CD4-positive, alpha-beta T cell (primary cell): ENCODE measurements around the gene HIP1. TPM values are rescaled to one million over a fixed set of nuclear protein-coding genes. Genes with fewer than 3 reads are reported as not detected.

Experiments
- ATAC-seq: fragments of 200-7000 bp; cut with Tn5 transposase; one replicate; pipeline ENCODE4 v1.10.0; 2022; ENCODE audit warnings: mild to moderate bottlenecking; ENCODE audit not compliant: poor library complexity
- CTCF ChIA-PET: fragments of 350-600 bp; sonication (Branson Sonifier 250); formaldehyde crosslinking; loops from one replicate; lab custom pipeline; 2021; ENCODE audit warnings: antibody characterized with exemption, inconsistent platforms; lab: Charles Lee
- POLR2A ChIA-PET: fragments of 350-600 bp; sonication (Branson Sonifier 250); formaldehyde crosslinking; loops from one replicate; lab custom pipeline; 2021; ENCODE audit warnings: antibody characterized with exemption, inconsistent platforms; lab: Charles Lee
- DNase-seq, 14 experiments: peaks; one replicate each; pipeline ENCODE4 v3.0.0-alpha.2; 2013 to 2020; ENCODE audit warnings: mixed read lengths in 2 of 14
- H3K27ac ChIP-seq, 2 donors: one replicate each; pipeline versions ENCODE4 v1.5.1 to v1.7.0; 2013; ENCODE audit warnings: low read length in 2 of 2, low read depth in 1 of 2, mild to moderate bottlenecking in 1 of 2
- H3K27me3 ChIP-seq, 2 experiments: 1 replicate in 1 of 2; 2 replicates in 1 of 2; pipeline versions ENCODE4 v1.6.1 to v1.7.0; 2013; ENCODE audit warnings: low read length in 2 of 2, control low read depth in 1 of 2, mild to moderate bottlenecking in 1 of 2, moderate library complexity in 1 of 2; ENCODE audit not compliant: insufficient read depth in 2 of 2, control insufficient read depth in 1 of 2
- H3K36me3 ChIP-seq: one replicate; pipeline ENCODE4 v1.6.1; 2013; ENCODE audit warnings: low read length, control low read depth; ENCODE audit not compliant: insufficient read depth
- H3K4me1 ChIP-seq: one replicate; pipeline ENCODE4 v1.6.1; 2013; ENCODE audit warnings: low read length, control low read depth; ENCODE audit not compliant: insufficient read depth
- H3K4me3 ChIP-seq: one replicate; pipeline ENCODE4 v1.5.1; 2013; ENCODE audit warnings: mild to moderate bottlenecking, low read length, moderate library complexity
- H3K9me3 ChIP-seq, 2 experiments: 1 replicate in 1 of 2; 2 replicates in 1 of 2; pipeline versions ENCODE4 v1.6.1 to v1.7.0; 2013; ENCODE audit warnings: low read length in 2 of 2, mild to moderate bottlenecking in 2 of 2, control low read depth in 1 of 2, moderate library complexity in 1 of 2; ENCODE audit not compliant: control insufficient read depth in 1 of 2, insufficient read depth in 1 of 2
- H3K27ac Mint-ChIP-seq: one replicate; pipeline ENCODE4 v1.8.0; 2020; ENCODE audit warnings: mixed read lengths
- H3K27me3 Mint-ChIP-seq: one replicate; pipeline ENCODE4 v1.8.0; 2021; ENCODE audit warnings: mixed read lengths
- H3K36me3 Mint-ChIP-seq: one replicate; pipeline ENCODE4 v1.8.0; 2021; ENCODE audit warnings: low read depth, mixed read lengths
- H3K4me1 Mint-ChIP-seq: one replicate; pipeline ENCODE4 v1.8.0; 2021; ENCODE audit warnings: low read depth, mixed read lengths
- H3K4me3 Mint-ChIP-seq: one replicate; pipeline ENCODE4 v1.8.0; 2020; ENCODE audit warnings: mild to moderate bottlenecking, mixed read lengths
- H3K9me3 Mint-ChIP-seq: one replicate; pipeline ENCODE4 v1.8.0; 2020; ENCODE audit warnings: mixed read lengths
- intact Hi-C, 2 experiments: fragments of 100-400 bp; cut with DNase I in 1 of 2; cut with micrococcal nuclease in 1 of 2; formaldehyde crosslinking; loops; one replicate each; pipeline versions ENCODE4 v1.15.1 to v1.9.0; 2023 to 2025; cut with DNase I, micrococcal nuclease
- total RNA-seq, 174 experiments: library from RNA in 2 of 174; stranded (reverse) in 2 of 174; gene quantifications; one replicate each; pipeline ENCODE4 v1.2.3 and lab custom pipeline; 2021 to 2026
- TF ChIP-seq, protein P1 (sequence below): fragments of 200-600 bp; IDR thresholded peaks from one replicate; pipeline ENCODE4 v1.8.0; 2022; ENCODE audit warnings: antibody characterized with exemption, mild to moderate bottlenecking

HIP1 gene
- total RNA-seq, 2 experiments from 2014 or later, result 1.5 to 1.7 TPM

DNA sequence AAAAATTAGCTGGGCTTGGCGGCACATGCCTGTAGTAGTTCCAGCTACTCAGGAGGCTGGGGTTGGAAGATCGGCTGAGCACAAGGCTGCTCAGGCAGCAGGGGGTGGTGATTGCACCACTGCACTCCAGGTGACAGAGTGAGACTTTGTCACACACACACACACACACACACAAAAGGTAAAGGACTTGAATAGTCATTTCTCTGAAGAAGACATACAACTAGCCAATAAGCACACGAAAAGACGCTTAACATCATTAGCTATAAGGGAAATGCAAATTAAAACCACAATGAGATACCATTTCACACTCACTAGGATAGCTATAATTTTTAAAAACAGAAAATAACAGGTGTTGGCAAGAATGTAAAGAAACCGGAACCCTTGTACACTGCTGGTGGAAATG, 48.6 kb downstream of the HIP1 start:
- TF ChIP-seq, protein P1, sequence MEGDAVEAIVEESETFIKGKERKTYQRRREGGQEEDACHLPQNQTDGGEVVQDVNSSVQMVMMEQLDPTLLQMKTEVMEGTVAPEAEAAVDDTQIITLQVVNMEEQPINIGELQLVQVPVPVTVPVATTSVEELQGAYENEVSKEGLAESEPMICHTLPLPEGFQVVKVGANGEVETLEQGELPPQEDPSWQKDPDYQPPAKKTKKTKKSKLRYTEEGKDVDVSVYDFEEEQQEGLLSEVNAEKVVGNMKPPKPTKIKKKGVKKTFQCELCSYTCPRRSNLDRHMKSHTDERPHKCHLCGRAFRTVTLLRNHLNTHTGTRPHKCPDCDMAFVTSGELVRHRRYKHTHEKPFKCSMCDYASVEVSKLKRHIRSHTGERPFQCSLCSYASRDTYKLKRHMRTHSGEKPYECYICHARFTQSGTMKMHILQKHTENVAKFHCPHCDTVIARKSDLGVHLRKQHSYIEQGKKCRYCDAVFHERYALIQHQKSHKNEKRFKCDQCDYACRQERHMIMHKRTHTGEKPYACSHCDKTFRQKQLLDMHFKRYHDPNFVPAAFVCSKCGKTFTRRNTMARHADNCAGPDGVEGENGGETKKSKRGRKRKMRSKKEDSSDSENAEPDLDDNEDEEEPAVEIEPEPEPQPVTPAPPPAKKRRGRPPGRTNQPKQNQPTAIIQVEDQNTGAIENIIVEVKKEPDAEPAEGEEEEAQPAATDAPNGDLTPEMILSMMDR, result no peak

GRCh38 chr7:75689246-75690099, 49.3 kb downstream of the HIP1 start:
- Mint-ChIP-seq H3K27ac (no peak overlapping the region), H3K9me3 (no peaks in the 10 kb centered on the region), H3K27me3 (peaks cover 9% of the 10 kb centered on the region), H3K4me1 (no peaks in the 10 kb centered on the region), H3K4me3 (no peak overlapping the region), H3K36me3 (no peaks in the 10 kb centered on the region)
- Histone ChIP-seq H3K9me3 (no peaks in the 10 kb centered on the region), H3K27ac (no peak overlapping the region), H3K4me1 (peaks cover 3% of the 10 kb centered on the region), H3K27me3 (peaks cover 0 to 5% of the 10 kb centered on the region in 2 experiments), H3K36me3 (no peaks in the 10 kb centered on the region), H3K4me3 (no peak overlapping the region)
- ChIA-PET CTCF (no interaction called here), POLR2A (no interaction called here)
- ATAC-seq (no peak), DNase-seq (no peak)
- TF ChIP-seq, protein P1, result no peak
- intact Hi-C loops, result no loop called here

More for the DNA sequence above, 48.6 kb downstream of the HIP1 start:
- DNase-seq (no peak), ATAC-seq (no peak)
- no peak overlapping the region for H3K27ac ChIP-seq
- no peaks in the 10 kb centered on the region for H3K36me3 Mint-ChIP-seq
- intact Hi-C loops, result no loop called here
- POLR2A ChIA-PET, result no interaction called here
- no peak overlapping the region for H3K4me3 ChIP-seq
- H3K27me3 Mint-ChIP-seq, result peaks cover 9% of the 10 kb centered on the region
- H3K27ac Mint-ChIP-seq, result no peak overlapping the region
- H3K9me3 ChIP-seq, result no peaks in the 10 kb centered on the region
- H3K4me1 Mint-ChIP-seq, result no peaks in the 10 kb centered on the region
- H3K36me3 ChIP-seq, result no peaks in the 10 kb centered on the region
- peaks cover 0 to 5% of the 10 kb centered on the region in 2 experiments for H3K27me3 ChIP-seq
- CTCF ChIA-PET, result no interaction called here
- no peaks in the 10 kb centered on the region for H3K9me3 Mint-ChIP-seq
- H3K4me3 Mint-ChIP-seq, result no peak overlapping the region
- peaks cover 3% of the 10 kb centered on the region for H3K4me1 ChIP-seq

GRCh38 chr7:75688200-75689136, 50.3 kb downstream of the HIP1 start:
- Histone ChIP-seq H3K27me3 (peaks cover 0 to 5% of the 10 kb centered on the region in 2 experiments), H3K4me3 (no peak overlapping the region), H3K36me3 (no peaks in the 10 kb centered on the region), H3K4me1 (peaks cover 3% of the 10 kb centered on the region), H3K9me3 (no peaks in the 10 kb centered on the region), H3K27ac (no peak overlapping the region)
- POLR2A ChIA-PET, result no interaction called here
- Mint-ChIP-seq H3K36me3 (no peaks in the 10 kb centered on the region), H3K27ac (no peak overlapping the region), H3K4me3 (no peak overlapping the region), H3K4me1 (no peaks in the 10 kb centered on the region), H3K9me3 (no peaks in the 10 kb centered on the region), H3K27me3 (peaks cover 9% of the 10 kb centered on the region)
- intact Hi-C loops, result no loop called here
- TF ChIP-seq, protein P1, result no peak
- CTCF ChIA-PET, result no interaction called here
- no peak for DNase-seq
- ATAC-seq, result no peak
